Pancreas (tissue), 10 donors: Measurements from ENCODE around the gene IL20RA. TPM values are rescaled to one million over a fixed set of nuclear protein-coding genes. Genes with fewer than 3 reads are reported as not detected.

Experiments
- ATAC-seq, 4 donors: fragments of 200-7000 bp; cut with Tn5 transposase; one replicate each; pipeline versions ENCODE4 v1.8.0 to v1.9.1; 2020; ENCODE audit warnings: mild to moderate bottlenecking in 4 of 4, moderate library complexity in 4 of 4
- DNase-seq, 6 donors: peaks; one replicate each; pipeline ENCODE4 v3.0.0-alpha.2; 2020
- FAIRE-seq: peaks from 2 replicates; lab custom pipeline; 2012; peaks lifted over from hg19 to GRCh38; lab: Jason Lieb, UNC
- H3K27ac ChIP-seq, 4 donors: fragments of 200-600 bp; sonication (generic); 1 replicate in 3 of 4; 2 replicates in 1 of 4; pipeline versions ENCODE4 v1.5.0 to v1.8.0; 2020
- H3K27me3 ChIP-seq, 4 donors: fragments of 200-600 bp; one replicate each; pipeline ENCODE4 v1.8.0; 2021
- H3K36me3 ChIP-seq, 3 donors: fragments of 200-600 bp; sonication (generic) in 1 of 3; one replicate each; pipeline versions ENCODE4 v1.5.0 to v1.8.0; 2020 to 2021
- H3K4me1 ChIP-seq, 3 donors: fragments of 200-600 bp; one replicate each; pipeline ENCODE4 v1.8.0; 2021
- H3K4me3 ChIP-seq, 4 donors: fragments of 200-600 bp; sonication (generic) in 2 of 4; one replicate each; pipeline versions ENCODE4 v1.5.0 to v1.8.0; 2020 to 2021
- H3K9me3 ChIP-seq, 4 donors: fragments of 200-600 bp; one replicate each; pipeline ENCODE4 v1.8.0; 2021
- CTCF ChIP-seq, 4 donors: fragments of 200-600 bp; sonication (generic) in 3 of 4; IDR thresholded peaks; one replicate each; pipeline versions ENCODE4 v1.5.0 to v1.8.0; 2021; ENCODE audit warnings: antibody characterized with exemption in 4 of 4
- WGBS, 2 donors: extraction: QIAGEN DNeasy Blood & Tissue Kit; methylation state at CpG; one replicate each; pipeline ENCODE4 v1.1.7; 2013; 5-methylcytosine and 5-hydroxymethylcytosine counted together
- intact Hi-C, 3 donors: fragments of 100-400 bp; cut with DNase I; formaldehyde crosslinking; loops; one replicate each; pipeline versions ENCODE4 v1.11.1 to v1.14.2; 2022
- polyA plus RNA-seq, 2 donors: library from polyadenylated mRNA; stranded (reverse); fragments of 200-250 nt; gene quantifications; one replicate each; pipeline ENCODE4 v1.2.3, GENCODE V29; 2013
- total RNA-seq, 6 donors: library from RNA; stranded (reverse); fragmentation: NEBNext Ultra II Directional in 4 of 6; extraction: Animal tissue kit (Norgen Biotek cat#: 25700) in 4 of 6; gene quantifications; one replicate each; pipeline versions ENCODE4 v1.2.1 to v1.2.4, GENCODE V29; 2021 to 2023
- donor health status: healthy with polysubstance abuse.
- donor health status: DM: no; HTN: no; CAD: no; lungs with moderate emphysema.
- donor health status: DM: no; HTN: no; CAD: no.
- donor health status: control.
- donor health status: control.
- donor health status: Bipolar disorder and iron deficiency.
- donor health status: DM: yes; HTN: yes; CAD: no.
- donor health status: DM: no; HTN: no; CAD: no.
- donor health status: DM: no; HTN: no; CAD: no.
- donor health status: DM: yes; HTN: yes; CAD: no.

Gene IL20RA
- 10 to 100 TPM in 1 of 6 donors, 1 to 10 TPM in 5; 5.5 to 12.4 (median 9.0) TPM for total RNA-seq
- 10 to 100 TPM in 1 of 2 donors, 1 to 10 TPM in 1; 7.0 to 22.2 TPM for polyA plus RNA-seq

DNA sequence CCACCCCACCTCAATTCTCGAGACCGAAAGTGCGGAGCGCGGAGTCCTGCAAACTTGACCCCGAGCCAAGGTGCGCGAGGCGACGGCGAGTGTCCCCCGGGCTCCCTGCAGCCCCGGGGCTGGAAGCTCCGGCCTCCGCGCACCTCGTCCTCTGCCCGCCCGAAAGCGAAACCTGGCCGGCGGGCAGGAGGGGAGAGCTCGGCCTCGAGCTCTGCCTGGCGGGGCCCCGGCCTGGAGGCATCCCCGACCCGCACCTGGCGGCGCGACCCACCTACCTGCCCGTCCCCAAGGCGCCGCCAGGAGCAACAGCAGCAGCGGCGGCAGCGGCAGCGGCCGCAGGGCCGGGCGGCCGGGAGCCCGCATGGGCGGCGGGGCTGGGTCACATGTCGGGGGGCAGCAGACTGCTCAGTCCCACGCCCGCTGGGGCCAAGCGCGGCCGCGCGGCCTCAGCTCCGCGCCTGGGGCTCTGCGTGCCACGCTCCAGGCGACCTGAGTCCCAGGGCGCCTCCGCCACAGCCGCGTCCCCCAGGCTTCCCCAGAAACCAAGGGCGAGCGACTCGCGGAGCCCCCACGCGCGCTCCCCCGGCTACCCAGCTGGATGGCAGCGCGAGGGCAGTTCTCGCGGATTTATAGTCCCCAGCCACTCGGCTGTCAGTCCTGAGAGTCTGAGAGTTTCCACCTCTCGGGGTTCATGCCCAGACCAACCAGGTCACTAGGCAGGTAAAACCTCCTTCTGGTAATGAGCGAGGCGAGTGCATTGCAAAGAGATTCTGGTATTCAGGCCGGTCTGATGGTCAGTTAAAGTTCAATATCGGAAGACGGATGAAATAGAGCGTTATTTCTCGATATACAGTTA is at the start of gene IL20RA:
IL20RA (minus strand) TSS at position 600 of the 856 bp plus-strand sequence; CDS start at position 363, 237 bp downstream.
- intact Hi-C loops: no loop called here
- peaks cover 0 to 6% (median 0%) of the 10 kb centered on the region in 4 donors for H3K27me3 ChIP-seq
- H3K36me3 ChIP-seq: no peaks in the 10 kb centered on the region
- TF ChIP-seq CTCF (IDR thresholded peaks at IDR 0.05): peak in 1 of 4 donors; percentile 11
- 9 to 11% methylated on average over 59 to 83 of the region's 83 CpGs for WGBS, 2 donors
- H3K9me3 ChIP-seq: no peaks in the 10 kb centered on the region
- FAIRE-seq (no peak), DNase-seq (peak; percentile 45 to 86 (median 60)), ATAC-seq (peak; percentile 69 to 80 (median 76))
- H3K27ac ChIP-seq: peak within 1 kb of the TSS; percentile 63 to 86 (median 83)
- peak within 1 kb of the TSS; percentile 48 to 69 (median 56) for H3K4me3 ChIP-seq
- no peaks in the 10 kb centered on the region for H3K4me1 ChIP-seq

DNA sequence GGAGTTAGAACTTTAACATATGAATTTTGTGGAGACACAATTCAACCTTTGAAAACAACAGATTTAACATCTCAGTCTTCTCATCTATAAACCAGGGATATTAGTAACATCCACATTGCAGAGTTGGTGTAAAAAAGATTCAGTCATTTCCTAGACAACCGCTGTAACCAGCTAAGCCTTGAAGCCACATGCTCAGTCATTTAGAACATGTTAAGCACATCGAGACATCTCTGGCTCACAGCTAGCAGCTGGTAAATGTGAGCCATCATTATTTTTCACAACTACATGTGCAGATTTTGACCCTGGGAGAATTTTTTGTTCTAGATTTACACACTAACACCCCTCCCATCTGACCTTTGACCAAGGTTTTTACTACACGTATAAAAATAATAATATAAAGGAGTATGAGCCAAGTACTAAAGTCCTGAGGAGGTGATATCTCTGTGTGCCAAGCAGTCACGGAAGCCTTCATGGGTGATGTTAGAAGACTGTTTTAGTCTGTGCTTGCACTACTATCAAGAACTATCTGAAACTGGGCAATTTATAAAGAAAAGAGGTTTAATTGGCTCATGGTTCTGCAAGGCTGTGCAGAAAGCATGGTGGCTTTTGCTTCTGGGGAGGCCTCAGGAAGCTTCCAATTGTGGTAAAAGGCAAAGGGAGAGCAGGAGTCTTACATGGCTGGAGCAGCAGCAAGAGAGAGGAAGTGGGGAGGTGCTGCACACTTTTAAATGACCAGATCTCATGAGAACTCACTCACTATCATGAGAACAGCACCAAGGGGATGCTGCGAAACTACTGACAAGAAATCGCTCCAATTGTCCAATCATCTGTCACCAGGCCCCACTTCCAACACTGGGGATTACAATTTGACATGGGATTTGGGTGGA is 48.7 kb upstream of the IL20RA start:
- Histone ChIP-seq H3K4me1 (no peaks in the 10 kb centered on the region), H3K9me3 (no peaks in the 10 kb centered on the region), H3K27ac (no peak overlapping the region), H3K36me3 (no peaks in the 10 kb centered on the region), H3K27me3 (peaks cover 0 to 3% (median 0%) of the 10 kb centered on the region in 4 donors), H3K4me3 (no peak overlapping the region)
- 72% methylated on average over 6 of the region's 6 CpGs for WGBS, 2 donors
- DNase-seq (no peak), ATAC-seq (no peak), FAIRE-seq (no peak)
- TF ChIP-seq CTCF (IDR thresholded peaks at IDR 0.05): no peak
- intact Hi-C loops: loop anchor here in 2 of 3 donors (2.0 to 10.0 kb wide), 3 partner anchors 67 to 541 kb away; no protein-coding TSS in a partner anchor

- H3K27ac ChIP-seq: no peak overlapping the region
- WGBS, 2 donors: 13 to 36% methylated on average over 1 of the region's 1 CpG
- DNase-seq (no peak), ATAC-seq (peak in 2 of 4 donors; percentile 14 to 43), FAIRE-seq (no peak)
- H3K9me3 ChIP-seq: no peaks in the 10 kb centered on the region
- no peaks in the 10 kb centered on the region for H3K36me3 ChIP-seq
- H3K27me3 ChIP-seq: peaks cover 0 to 3% (median 0%) of the 10 kb centered on the region in 4 donors
- H3K4me3 ChIP-seq: no peak overlapping the region
- no peaks in the 10 kb centered on the region for H3K4me1 ChIP-seq
- TF ChIP-seq CTCF (IDR thresholded peaks at IDR 0.05): no peak
- intact Hi-C loops: loop anchor here in 1 of 3 donors (10.0 kb wide), 2 partner anchors 233 to 543 kb away; no protein-coding TSS in a partner anchor
Observed at GRCh38 chr6:137092018-137092417, 47.3 kb upstream of the IL20RA start.

DNA sequence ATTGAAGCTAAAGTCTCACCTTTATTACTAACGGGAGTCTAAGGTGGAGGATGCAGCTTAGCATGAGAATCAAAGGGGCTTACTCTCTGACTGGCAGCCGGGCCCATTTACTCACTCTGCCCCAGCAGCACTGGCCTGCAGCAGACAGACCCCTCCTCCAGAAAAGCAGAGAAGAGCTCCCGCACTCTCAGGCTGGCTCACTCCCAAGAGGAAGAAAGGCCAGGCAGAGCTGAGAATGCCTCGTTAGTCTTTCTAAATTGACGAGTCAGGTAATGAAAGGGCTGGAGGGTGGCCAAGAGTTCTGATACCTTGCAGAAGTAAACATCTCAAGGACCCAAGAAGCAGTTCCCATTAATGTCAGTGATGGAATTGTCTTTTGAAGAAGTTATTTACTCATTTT is 44.5 kb upstream of the IL20RA start:
- WGBS, 2 donors: 28 to 33% methylated on average over 5 of the region's 5 CpGs
- no peak for FAIRE-seq
- no peaks in the 10 kb centered on the region for H3K36me3 ChIP-seq
- no peaks in the 10 kb centered on the region for H3K4me1 ChIP-seq
- intact Hi-C loops: no loop called here
- H3K4me3 ChIP-seq: no peak overlapping the region
- DNase-seq: peak in 2 of 6 donors; percentile 6 to 22
- no peaks in the 10 kb centered on the region for H3K9me3 ChIP-seq
- H3K27ac ChIP-seq: no peak overlapping the region
- ATAC-seq: peak in 3 of 4 donors; percentile 30 to 56 (median 34)
- TF ChIP-seq CTCF (IDR thresholded peaks at IDR 0.05): no peak
- peaks cover 0 to 3% (median 0%) of the 10 kb centered on the region in 4 donors for H3K27me3 ChIP-seq
